NCI-H2196 treated with DMSO at 0.1 percent for 48 hours (cell line): ENCODE measurements around the gene RBM4.
A peak's percentile ranks its signal among the peaks of the same experiment; 100 is the strongest.

Experiments used
- DNase-seq: peaks from one replicate; lab custom pipeline; 2025; ENCODE audit not compliant: unreplicated experiment; lab: John Stamatoyannopoulos, UW

RBM4 gene

DNA sequence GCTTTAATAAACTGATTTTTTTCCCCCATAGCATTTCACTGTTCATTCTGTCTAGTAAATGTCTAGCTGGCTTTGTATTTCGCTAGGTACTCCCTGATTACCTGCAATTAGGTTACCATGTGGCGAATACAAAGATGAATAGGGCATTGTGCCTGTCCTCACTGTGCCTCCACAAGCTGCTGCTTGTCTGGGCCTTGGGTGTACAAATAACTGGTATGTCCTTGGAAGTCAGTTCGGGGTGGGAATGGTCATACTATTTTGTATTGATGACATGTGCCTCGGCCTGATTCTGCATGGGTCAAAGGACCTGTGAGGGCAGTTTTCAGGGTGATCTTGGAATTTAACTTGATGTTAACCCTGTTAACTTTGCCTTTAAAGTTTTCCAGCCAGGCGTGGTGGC is 11.4 kb downstream of the RBM4 start:
- DNase-seq: no peak

DNA sequence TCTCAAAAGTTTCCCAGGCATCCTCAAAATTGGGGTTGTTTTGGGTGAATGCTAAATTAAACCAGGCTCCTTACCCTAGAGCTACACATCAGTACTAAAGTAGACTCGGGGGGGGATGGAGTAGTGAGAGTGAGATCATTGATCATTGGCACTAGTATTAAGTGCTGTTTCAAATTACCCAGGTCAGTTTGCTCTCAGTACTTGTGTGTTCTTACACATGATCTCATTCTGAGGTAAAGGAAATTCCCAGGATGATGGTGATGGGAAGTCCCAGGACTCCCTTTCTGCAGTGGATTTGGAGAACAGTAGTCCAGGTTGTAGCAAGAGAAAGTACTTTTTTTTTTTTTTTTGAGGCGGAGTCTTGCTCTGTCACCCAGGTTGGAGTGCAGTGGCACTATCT is 12.5 kb downstream of the RBM4 start:
- DNase-seq: no peak

DNA sequence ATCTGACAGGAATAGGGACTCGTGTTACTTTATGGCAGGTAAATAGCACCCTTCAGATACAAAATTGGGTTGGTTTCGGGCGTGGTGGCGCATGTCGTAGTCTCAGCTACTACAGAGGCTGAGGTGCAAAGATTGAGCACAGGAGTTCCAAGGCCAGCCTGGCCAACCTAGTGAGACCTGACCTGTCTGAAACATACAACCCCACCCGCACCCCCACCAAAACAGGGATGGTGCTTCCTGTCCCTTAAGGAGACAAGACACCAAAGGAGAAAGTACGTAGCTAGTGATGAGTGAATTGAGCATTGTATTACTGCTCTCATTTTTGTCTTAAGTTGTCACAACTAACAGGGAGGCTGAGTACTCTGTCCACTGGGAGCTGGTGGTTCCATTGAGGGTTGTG is 14.1 kb downstream of the RBM4 start:
- no peak for DNase-seq

DNA sequence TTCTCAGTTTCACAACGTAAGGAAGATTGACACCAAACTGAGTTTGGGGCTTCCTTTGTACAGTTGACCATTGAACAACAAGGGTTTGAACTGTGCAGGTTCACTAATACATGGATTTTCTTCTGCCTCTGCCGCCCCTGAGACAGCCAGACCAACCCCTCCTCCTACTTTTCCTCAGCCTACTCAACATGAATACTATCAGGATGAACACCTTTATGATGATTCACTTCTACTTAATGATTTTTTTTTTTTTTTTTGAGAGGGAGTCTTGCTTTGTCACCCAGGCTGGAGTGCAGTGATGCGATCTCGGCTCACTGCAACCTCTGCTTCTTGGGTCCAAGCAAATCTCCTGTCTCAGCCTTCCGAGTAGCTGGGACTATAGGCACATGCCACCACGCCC is 14.6 kb downstream of the RBM4 start:
- DNase-seq: no peak

DNA sequence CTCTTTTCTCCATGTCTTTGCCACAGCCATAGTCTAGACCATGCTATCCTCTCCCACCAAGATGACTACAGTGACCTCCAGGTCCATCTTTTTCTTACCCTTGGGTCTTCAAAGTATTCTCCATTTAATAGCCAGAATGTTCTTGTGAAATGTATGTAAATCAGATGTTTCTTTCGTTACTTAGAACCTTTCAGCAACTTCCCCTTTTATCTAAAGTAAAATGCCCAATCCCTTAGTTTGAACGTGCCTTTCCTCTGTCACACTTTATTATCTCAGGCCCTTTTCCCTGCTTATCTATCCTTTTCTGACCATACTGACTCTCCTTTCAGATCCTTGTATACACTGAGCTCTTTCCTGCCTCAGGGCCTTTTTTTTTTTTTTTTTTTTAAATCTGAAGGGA is 21.3 kb downstream of the RBM4 start:
- no peak for DNase-seq

DNA sequence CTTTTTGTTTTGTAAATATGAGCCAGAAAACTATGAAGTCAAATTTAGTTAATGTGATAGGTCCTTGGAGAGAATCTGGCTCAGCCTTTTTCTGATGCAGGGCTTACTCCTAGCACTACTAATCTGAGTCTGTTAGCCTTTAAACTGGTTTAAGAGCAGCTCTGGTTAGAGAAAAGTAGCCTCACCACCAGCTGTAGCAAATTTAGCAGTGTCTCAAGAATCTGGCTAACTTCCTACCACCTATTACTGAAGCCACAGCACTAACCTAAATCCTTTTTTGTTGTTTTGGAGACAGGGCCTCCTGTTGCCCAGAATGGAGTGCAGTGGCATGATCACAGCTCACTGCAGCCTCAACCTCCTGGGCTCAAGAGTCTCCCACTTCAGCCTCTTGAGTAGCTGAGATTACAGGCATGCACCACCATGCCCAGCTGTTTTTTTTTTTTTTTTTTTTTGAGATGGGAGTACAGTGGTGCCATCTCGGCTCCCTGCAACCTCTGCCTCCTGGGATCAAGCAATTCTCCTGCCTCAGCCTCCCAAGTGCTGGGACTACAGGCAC is 25.3 kb downstream of the RBM4 start:
- DNase-seq: no peak

DNA sequence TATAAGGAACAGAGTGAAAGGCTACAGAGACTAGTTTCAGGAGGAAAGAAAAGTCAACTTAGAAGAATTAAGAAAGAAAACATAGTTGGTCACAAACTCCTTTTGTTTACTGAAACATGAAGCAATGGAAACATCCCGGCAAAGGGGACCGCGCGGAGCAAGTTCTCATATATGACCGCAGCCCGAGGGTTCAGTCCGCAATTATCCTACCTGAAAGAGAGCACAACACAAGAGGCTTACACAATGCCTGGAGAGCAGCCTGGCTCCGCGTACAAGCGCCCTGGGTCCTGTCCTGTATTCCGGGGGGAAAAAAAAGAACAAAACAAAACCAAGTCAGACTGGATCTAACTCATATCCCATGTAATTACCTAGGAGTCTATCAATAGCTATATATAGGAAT is 26.9 kb downstream of the RBM4 start:
- no peak for DNase-seq

DNA sequence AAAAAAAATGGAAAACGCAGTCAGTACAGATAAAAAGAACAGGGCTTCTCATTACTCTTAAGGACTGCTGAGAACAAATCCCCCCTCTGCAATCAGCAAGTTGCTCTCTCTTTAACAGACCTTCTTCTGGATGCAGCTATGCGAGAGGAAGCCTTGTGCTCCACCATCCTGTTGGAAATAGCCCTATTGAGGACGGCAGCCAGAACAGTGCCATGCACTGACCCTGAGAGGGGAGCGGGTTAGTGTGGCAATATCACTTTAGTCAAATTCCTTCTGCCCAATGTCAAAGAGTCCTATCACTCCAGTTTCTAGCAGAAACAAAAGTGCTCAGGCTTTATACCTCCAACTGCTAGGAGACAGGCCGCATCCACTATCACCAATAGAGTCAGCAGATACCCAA is 32.3 kb downstream of the RBM4 start:
- DNase-seq: no peak

DNA sequence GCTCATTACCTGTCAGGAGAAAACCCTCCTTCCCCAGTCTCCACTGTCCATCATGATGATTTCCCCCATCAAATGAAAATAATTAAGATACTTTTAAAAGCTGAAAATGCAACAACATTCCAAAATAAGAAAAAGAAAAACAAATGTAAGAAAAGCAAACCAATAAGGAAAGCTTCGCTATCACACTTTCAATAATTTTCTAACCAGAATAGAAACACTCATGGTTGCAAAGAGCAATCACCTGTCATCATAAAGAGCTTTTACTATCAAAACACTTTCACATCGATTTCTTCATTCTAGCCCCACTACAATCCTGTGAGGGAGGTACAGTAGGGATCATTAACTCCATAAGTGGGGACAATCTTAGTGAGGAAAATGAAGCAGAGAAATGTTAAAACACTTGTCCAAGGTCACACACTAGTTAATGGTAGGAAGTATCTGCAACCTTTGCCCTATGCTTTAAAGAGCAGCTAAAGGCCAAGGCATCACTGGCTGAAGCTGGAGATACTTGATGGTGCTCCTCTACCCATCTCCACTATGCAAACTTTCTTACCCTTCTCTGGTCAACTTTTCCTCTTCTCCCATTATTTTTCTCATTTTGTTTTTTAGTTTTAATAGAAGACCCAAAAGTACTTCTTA is 36.6 kb downstream of the RBM4 start:
- DNase-seq: no peak

DNA sequence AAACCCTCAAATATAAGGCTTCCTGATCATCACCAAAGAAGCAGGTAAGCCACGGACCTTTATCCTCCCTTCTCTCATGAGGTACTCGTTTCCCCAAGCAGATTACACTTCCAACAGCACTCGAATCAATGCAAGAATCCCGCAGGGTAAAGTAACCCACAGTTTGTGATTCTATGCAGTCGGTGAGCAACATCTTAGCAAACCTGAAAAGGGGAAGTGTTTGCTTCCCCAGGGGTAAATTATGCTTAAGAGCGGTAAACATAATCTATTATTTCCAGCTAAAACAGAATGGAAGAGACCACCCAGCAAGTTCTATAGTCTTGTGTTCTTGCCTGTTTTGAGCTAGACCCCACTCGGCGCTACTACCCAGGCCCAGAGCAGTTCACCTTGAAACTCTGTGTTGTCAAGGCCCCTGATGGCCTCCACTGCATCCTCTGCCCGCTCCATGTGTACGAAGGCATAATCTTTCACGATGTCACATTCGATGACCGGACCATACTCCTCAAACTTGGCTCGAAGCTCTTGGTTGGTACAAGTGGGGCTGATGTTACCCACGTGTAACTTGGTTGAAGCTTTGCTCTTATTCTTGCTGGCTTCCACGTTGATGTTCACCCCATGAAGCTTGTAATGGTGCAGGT is 37.9 kb downstream of the RBM4 start:
- no peak for DNase-seq

DNA sequence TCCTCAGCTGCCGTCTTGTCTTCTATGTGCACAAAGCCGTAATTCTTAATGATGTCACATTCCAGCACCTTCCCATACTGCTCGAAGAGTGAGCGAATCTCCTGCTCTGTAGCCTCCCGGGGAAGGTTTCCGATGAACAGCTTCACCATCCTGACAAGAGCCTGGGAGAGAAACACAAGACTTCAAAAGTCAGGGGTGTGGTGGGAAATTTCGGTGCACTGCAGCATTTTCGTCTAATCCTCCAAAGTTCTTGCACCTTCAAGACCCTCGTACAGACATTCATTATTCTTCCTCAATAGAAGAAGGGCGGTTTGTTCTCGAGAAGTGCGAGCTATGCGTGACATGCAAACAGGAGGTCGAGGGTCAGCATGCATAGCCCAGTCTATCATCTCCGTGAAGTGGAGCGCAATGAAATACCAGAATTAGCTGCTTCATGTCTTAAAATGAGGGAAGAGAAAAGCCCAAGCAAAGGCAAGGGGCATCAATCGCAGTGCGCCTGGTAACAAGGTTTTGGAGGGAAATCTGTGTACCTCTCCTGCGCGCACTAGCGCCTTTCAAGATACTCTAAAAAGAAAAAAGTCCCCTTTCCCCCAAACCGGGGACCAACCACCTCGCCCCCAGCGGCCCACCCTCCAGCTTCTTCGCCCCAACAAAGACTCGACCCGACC is 38.6 kb downstream of the RBM4 start:
- DNase-seq: no peak

DNA sequence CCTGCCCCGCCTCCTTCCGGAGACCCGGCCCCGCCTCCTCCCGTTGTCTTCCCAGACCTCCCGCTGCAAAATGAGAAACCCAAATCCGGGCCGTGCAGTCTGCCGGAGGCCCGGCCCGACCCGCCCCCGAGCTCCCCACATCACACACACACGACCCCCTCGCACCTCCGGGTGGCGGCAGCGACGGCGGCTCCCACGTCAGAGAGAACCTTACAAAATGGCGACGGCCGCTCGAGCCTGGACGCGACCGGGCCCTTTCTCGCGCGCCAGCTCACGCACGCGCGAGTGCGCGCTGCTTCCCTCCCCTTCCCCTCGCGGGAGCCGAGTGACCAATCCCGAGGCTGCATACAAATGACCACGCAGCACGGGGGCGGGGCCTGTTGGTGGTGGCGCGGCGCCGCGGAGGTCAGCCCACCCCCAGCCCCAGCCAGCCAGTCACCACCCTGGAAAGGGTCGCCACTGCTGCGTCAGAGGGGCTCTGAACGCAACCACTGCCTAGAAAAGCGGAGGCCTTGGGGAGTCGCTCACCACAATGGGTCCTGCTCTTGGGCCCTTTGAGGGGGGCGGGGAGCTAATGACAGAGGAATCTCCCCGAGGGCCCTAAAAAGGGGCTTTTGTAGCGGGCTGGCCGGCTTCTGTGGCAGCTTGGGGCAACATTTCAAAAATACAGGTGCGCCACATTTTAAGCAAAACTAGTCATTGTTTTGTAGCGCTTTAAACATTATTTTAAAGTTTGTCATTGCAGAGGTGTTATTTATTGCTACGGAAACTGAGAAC is 39.3 kb downstream of the RBM4 start, which contains the start of gene RBM4B:
Gene RBM4B (minus strand): TSS at position 289 of the 777 bp plus-strand sequence. CDS start 808 bp downstream, outside the sequence.
- DNase-seq: peak; percentile 90

DNA sequence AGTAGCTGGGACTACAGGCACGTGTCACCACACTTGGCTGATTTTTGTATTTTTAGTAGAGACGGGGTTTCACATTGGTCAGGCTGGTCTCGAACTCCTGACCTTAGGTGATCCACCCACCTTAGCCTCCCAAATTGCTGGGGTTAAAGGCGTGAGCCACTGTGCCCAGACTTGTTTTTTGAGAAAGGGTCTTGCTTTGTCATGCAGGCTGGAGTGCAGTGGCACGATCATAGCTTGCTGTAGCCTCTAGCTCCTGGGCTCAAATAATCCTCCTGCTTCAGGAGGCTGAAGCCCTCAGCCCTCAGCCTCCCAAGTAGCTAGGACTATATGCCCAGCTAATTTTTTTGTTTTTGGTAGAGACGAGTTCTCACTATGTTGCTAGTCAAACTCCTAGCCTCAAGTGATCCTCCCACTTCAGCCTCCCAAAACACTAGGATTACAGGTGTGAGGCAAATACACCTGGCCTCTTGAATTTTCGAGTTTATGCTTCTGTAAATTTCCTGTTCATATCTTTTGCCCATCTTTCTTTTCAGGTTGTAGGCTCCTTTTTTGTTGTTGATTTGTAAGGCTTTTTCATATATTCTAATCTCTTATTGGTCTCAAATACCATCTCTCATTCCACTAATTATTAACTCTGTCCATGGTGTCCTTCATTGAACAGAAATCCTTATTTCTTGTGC is 42.6 kb downstream of the RBM4 start:
- DNase-seq: no peak

DNA sequence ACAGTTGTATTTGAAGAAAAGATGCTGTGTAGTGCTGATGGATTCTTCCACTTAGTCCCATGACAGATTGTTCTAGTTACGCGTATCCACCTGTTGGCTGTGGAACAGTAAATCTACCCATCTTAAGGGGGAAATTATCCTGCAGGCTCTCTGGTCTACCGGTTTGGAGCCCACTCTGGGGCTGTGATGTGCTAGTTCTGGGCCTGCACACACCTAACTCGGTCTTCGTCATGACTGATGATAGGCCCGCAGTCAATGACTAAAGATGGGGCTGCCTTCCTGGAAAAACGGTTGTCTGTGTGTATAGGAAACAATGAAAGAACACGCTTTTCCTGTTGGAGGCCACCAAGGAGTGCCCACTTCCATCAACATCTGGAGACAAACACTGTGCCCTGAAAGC is 45.4 kb downstream of the RBM4 start:
- DNase-seq: no peak

DNA sequence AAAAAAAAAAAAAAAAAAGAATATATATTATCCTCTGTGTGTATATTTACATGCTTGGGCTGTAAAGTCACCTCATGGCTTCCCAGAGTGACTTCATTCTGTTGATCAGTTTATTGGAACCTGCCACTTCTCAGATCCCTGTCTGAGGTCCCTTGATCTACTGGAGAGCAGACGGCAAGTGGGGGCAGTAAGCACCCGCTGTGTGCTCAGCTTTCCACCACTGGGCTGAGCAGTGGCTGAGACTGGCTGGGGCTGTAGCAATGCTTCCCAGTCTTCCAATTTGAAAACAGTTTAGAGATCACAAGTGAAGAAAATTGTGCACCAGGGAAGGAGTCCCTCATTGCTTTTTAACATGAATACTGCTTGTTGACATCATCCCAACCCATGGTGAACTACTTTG is 46.1 kb downstream of the RBM4 start:
- DNase-seq: no peak

DNA sequence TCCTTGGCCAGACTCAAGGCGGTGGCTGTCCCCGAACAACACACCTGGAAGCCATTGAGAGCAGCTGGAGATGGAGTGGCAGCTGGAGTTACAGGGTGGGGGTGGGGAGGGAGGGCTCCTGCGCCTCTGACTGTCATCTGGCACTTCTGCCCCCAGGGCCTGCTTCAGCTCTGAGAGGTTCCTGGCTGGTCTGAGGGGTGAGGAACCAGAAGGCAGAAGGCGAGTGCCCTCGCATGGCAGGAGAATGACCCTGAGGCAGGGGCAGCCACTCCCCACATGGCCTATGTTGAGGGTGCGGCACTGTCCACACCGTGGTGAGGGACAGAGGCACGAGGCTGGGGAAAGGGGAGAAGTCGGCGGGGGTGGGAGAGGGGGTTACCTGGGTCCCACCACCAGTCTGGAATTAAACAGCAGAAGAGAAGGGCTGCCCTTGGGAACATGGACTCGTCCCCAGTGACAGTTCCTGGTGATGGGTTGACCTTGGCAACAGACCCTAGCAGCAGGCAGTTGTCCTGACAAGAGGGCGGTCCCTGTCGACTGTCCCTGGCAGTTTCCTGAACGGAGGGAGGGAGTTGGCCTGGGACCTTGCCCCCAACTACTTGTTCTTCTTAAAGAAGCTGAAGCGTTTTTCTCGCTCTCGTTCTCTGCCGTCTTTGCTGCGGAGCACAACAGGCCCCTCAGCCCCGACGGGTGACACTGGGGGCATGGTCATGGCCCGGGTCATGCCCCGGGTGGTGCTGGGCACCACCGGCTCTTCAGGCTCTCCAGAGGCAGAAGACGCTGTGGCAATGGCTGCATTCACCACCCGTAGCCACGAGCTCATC is 47.0 kb downstream of the RBM4 start:
- no peak for DNase-seq

DNA sequence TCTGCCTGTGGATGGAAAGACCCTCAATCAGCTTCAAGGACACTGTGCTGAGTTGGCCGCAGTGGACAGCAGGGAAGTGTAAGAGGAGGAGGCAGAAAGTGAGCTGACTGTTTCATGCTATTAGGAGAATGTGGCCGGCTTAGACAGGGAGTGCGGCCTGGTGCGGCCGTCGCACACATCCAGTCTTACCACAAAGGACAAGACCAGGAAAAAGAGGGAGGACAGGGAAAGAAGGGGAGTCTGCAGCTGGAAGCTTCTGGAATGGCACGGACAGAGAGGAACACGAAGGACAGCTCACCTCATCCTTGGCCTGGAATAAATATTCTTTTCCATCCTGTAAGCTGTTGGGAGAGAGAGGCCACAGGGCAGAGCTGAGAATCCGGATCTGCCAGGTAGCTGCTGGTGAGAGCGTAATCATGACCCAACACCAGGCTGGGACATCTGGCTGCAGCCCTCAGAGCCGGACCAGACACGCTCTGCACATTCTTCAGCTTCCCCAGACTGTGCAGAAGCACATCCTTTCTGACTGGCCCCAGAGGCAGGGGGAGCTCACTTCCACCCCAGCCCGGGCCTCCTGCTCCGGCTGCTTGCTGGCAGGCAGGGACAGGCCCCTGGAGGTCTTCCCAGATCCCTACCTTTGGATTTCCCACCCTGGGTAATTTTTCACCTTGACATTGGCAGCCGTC is 47.7 kb downstream of the RBM4 start:
- DNase-seq: no peak

DNA sequence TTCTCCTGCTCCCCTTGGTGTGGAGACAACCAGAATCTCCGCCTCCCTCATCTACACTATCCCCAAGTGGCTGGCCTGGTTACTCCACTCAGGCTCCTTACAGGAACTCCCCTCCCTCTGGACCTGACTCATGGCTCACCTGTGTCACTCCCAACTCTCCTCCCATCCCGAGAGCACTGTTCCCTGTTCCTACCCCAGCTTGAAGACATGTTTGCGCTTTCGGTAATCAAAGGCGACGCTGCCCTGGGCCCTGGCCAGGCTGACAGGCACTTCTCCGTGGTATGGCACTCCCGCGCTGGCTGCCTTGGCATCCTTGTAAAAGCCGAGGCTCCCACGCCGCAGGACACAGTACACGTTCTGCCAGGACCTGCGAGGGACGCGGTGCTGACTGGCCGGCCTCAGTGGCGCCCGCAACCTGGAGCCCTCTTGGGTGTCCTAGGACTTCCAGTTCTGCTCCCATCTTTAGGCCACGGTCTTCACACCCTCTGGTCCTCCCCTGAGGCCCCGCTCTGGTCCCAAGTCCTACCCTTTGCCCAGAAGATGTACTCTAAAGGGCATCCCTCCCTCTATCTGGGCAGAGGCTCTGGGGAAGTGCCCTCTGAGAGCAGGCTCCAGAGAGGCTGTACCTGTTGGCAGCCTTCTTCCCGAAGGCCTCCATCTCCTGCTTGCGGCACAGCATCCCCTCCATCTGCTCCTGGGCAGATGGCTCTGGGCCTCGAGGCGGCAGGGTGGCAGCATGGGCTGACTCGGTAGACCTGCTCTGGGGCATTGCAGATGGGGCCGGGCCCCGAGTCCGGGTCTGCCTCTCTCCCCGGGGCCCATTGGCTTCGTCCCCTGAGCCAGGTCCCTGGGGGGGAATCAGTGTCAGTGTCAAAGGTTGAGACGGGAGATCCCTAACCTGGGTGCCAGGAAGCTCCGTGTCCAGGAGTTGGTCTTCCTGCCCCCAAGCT is 48.6 kb downstream of the RBM4 start:
- DNase-seq: no peak
